HG02571 (cell line): Measurements from ENCODE around the gene KLK7.

ENCODE experiments used
- ATAC-seq: cut with Tn5 transposase; IDR thresholded peaks from one replicate; pipeline ENCODE4 v1.9.1; 2021; ENCODE audit warnings: mild to moderate bottlenecking, moderate library complexity; ENCODE audit not compliant: unreplicated experiment

The KLK7 gene

GRCh38 chr19:50983625-50984292, at the start of gene KLK7:
Gene KLK7, minus strand, starts transcription at chr19:50983917. Its CDS starts 1,518 bp downstream, at chr19:50982399.
- no peak for ATAC-seq

- no peak for ATAC-seq
These were observed 48.1 kb upstream of the KLK7 start for GRCh38 chr19:51031880-51032225.

- ATAC-seq: no peak
These were observed 47.6 kb upstream of the KLK7 start for GRCh38 chr19:51031220-51031879.

GRCh38 chr19:51030631-51031030, 46.9 kb upstream of the KLK7 start:
- ATAC-seq: no peak

GRCh38 chr19:51029718-51030117, 46.0 kb upstream of the KLK7 start:
- no peak for ATAC-seq

GRCh38 chr19:51027873-51028272, 44.2 kb upstream of the KLK7 start:
- ATAC-seq: no peak

GRCh38 chr19:51027126-51027806, 43.5 kb upstream of the KLK7 start:
- ATAC-seq: no peak

GRCh38 chr19:51026554-51026831, 42.8 kb upstream of the KLK7 start, which contains the start of gene KLK11:
Gene KLK11, minus strand, starts transcription at chr19:51026616. Its CDS starts 985 bp downstream, at chr19:51025631.
- no peak for ATAC-seq

- ATAC-seq: no peak
These were observed 42.3 kb upstream of the KLK7 start for GRCh38 chr19:51025809-51026553.

- ATAC-seq: no peak
These were observed 41.7 kb upstream of the KLK7 start for GRCh38 chr19:51025401-51025800.

GRCh38 chr19:51024924-51025323, 41.2 kb upstream of the KLK7 start:
- ATAC-seq: no peak

- ATAC-seq: no peak
These were observed 40.2 kb upstream of the KLK7 start for GRCh38 chr19:51023946-51024345.

GRCh38 chr19:51022526-51022925, 38.8 kb upstream of the KLK7 start:
- ATAC-seq: no peak

GRCh38 chr19:51020988-51021651, 37.4 kb upstream of the KLK7 start:
- no peak for ATAC-seq

- no peak for ATAC-seq
These were observed 35.8 kb upstream of the KLK7 start, which contains the start of gene KLK10 for GRCh38 chr19:51019544-51019925. Gene KLK10, minus strand, starts transcription at chr19:51019709. Its CDS starts 579 bp downstream, at chr19:51019130.

- ATAC-seq: no peak
These were observed 35.2 kb upstream of the KLK7 start for GRCh38 chr19:51018745-51019543.

GRCh38 chr19:51016798-51017683, 33.3 kb upstream of the KLK7 start:
- no peak for ATAC-seq

- ATAC-seq: no peak
These were observed 32.1 kb upstream of the KLK7 start for GRCh38 chr19:51015691-51016267.

GRCh38 chr19:51014242-51014641, 30.5 kb upstream of the KLK7 start:
- ATAC-seq: no peak
